ENCODE measurements around the gene VSX1. TPM values are rescaled to one million over a fixed set of nuclear protein-coding genes. Genes with fewer than 3 reads are reported as not detected.

Gene VSX1
- total RNA-seq = not detected in 2 replicates

DNA sequence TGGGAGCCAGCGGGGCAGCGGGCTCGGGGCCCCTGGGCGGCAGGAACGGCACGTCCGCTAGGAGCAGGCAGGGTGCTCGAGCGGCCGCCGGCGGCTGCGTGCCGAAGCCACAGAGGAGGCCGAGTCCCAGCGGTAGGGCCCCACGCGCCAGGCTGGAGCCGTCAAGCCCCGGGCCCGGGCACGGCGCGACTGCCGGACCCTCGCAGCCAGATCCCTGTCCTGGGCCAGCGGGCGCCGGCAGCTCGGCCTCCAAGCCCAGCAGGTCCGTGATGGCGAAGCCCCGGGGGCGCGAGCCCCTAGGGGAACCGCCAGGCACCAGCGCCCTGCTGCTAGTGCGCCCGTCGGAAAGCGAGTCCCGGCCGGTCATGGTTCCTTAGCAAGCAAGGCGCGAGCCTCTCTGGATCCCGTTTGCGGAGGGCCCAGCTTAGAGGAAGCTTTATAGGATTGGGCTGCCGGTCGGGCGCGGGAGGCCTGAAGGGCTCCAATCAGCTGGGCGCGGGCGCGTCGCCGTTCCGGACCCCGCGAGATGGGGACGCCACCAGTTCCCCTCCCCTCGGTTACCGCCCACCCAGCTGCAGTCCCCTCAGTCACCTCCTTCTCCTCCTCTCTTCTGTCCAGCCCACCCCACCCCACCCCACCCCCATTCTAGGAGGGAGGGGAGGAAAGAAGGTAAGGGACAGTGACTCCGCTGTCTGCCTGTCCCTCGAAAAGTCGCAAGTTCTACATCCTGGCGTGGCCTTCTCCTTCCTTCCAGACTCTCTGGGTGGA, at the start of gene VSX1:
TSS of gene VSX1 (minus strand) at position 412 of the 768 bp plus-strand sequence. CDS start at position 367, 45 bp downstream.
- no peaks in the 10 kb centered on the region for H3K36me3 ChIP-seq (ENCODE audit: insufficient read depth, low read length)
- H3K4me1 ChIP-seq (ENCODE audit: insufficient read depth, low read length) = peaks cover 7% of the 10 kb centered on the region
- H2AFZ ChIP-seq (ENCODE audit: low read length) = no peak within 1 kb of the TSS
- H3K4me3 ChIP-seq (ENCODE audit: insufficient read depth, low read length) = no peak within 1 kb of the TSS
- H3K27me3 ChIP-seq (ENCODE audit: insufficient read depth, low read length) = peaks cover 98% of the 10 kb centered on the region
- no peak within 1 kb of the TSS for H3K27ac ChIP-seq (ENCODE audit: low read depth, low read length)
- no peak for DNase-seq (ENCODE audit: insufficient read length, low spot score, missing footprints)
- no peak within 1 kb of the TSS for H3K4me2 ChIP-seq (ENCODE audit: insufficient read depth, low read length)
- no peaks in the 10 kb centered on the region for H3K9me3 ChIP-seq (ENCODE audit: low read depth, low read length)
- no peak for TF ChIP-seq CTCF (IDR thresholded peaks at IDR 0.05; ENCODE audit: extremely low read depth, low read depth, low read length)
- no peaks in the 10 kb centered on the region for H3K79me2 ChIP-seq (ENCODE audit: insufficient read depth, low read length)
- no peaks in the 10 kb centered on the region for H4K20me1 ChIP-seq (ENCODE audit: insufficient read depth, low read length)

DNA sequence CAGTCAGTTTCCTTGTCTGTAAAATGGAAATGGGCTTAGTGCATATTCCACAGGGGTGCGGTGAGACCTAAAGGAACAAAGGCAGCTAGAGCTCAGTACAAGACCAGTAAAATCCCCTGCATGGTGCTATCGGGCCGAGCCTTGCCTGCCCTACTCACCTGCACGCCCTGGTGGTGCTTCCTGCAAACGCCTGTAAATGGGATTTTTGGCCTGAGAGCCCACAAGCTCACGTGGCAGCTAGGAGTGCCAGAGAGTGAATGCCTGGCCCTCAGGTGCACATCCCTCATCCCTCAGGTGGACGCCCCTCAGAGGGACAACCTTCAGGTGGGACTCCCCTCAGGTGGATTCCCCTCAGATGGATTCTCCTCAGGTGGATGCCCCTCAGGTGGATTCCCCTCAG, 48.0 kb upstream of the VSX1 start:
- Histone ChIP-seq H3K27ac (ENCODE audit: low read depth, low read length) (no peak overlapping the region), H2AFZ (ENCODE audit: low read length) (no peak overlapping the region), H3K9me3 (ENCODE audit: low read depth, low read length) (no peaks in the 10 kb centered on the region), H3K4me2 (ENCODE audit: insufficient read depth, low read length) (no peak overlapping the region), H3K4me3 (ENCODE audit: insufficient read depth, low read length) (no peak overlapping the region), H3K79me2 (ENCODE audit: insufficient read depth, low read length) (no peaks in the 10 kb centered on the region), H4K20me1 (ENCODE audit: insufficient read depth, low read length) (no peaks in the 10 kb centered on the region), H3K4me1 (ENCODE audit: insufficient read depth, low read length) (no peaks in the 10 kb centered on the region), H3K36me3 (ENCODE audit: insufficient read depth, low read length) (no peaks in the 10 kb centered on the region), H3K27me3 (ENCODE audit: insufficient read depth, low read length) (peaks cover 19% of the 10 kb centered on the region)
- no peak for DNase-seq (ENCODE audit: insufficient read length, low spot score, missing footprints)
- no peak for TF ChIP-seq CTCF (IDR thresholded peaks at IDR 0.05; ENCODE audit: extremely low read depth, low read depth, low read length)

GRCh38 chr20:25129428-25129827, 47.5 kb upstream of the VSX1 start:
- H2AFZ ChIP-seq (ENCODE audit: low read length) = no peak overlapping the region

More at GRCh38 chr20:25129428-25129827, 47.5 kb upstream of the VSX1 start:
- Histone ChIP-seq H3K4me3 (ENCODE audit: insufficient read depth, low read length) (no peak overlapping the region), H3K27ac (ENCODE audit: low read depth, low read length) (no peak overlapping the region), H4K20me1 (ENCODE audit: insufficient read depth, low read length) (no peaks in the 10 kb centered on the region), H3K9me3 (ENCODE audit: low read depth, low read length) (no peaks in the 10 kb centered on the region), H3K79me2 (ENCODE audit: insufficient read depth, low read length) (no peaks in the 10 kb centered on the region), H3K27me3 (ENCODE audit: insufficient read depth, low read length) (peaks cover 19% of the 10 kb centered on the region), H3K36me3 (ENCODE audit: insufficient read depth, low read length) (no peaks in the 10 kb centered on the region), H3K4me2 (ENCODE audit: insufficient read depth, low read length) (no peak overlapping the region), H3K4me1 (ENCODE audit: insufficient read depth, low read length) (no peaks in the 10 kb centered on the region)
- TF ChIP-seq CTCF (IDR thresholded peaks at IDR 0.05; ENCODE audit: extremely low read depth, low read depth, low read length) = no peak
- no peak for DNase-seq (ENCODE audit: insufficient read length, low spot score, missing footprints)
